LNCaP clone FGC (cell line): ENCODE measurements around the gene KIAA0753.
A peak's percentile ranks its signal among the peaks of the same experiment; 100 is the strongest.

ENCODE experiments used
- DNase-seq: peaks from one replicate; pipeline ENCODE4 v3.0.0-alpha.2; 2011; ENCODE audit warnings: low read depth
- H3K4me3 ChIP-seq: 2 replicates; pipeline ENCODE4 v1.5.1; 2011; ENCODE audit warnings: mild to moderate bottlenecking, low read depth, low read length, control low read depth
- CTCF ChIP-seq: IDR thresholded peaks from 2 replicates; pipeline ENCODE4 v1.5.1; 2012; ENCODE audit warnings: mild to moderate bottlenecking; ENCODE audit not compliant: control insufficient read depth, insufficient read depth; ENCODE audit errors: extremely low read depth

Gene KIAA0753

DNA sequence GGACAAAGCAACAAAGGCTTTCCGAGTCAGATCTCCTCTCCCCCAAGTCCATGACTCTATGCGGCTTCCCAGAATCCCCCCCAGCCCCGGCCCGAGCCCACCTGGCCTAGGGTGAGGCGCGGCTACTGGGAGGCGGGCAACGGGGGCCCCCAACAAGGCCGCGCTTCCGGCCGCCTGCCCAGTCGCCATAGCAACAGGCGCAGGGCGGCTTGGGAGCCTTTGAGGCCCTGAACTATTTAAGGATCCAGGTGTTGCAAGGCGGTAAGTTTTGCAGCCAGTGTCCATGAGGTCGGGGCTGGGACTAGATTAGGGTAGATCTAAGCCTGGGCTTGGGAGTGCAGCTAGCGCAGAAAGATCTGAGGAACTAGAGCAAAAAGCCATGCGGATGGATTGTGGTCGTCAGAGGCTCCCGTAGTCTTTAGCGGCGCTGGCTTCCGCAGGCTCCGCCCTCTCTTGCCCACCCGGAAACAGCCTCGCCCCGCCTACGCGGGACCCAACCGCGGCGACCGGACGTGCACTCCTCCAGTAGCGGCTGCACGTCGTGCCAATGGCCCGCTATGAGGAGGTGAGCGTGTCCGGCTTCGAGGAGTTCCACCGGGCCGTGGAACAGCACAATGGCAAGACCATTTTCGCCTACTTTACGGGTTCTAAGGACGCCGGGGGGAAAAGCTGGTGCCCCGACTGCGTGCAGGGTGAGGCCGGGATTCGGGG lies at the start of gene KIAA0753, which contains the start of gene TXNDC17:
TSS of gene KIAA0753 (minus strand) at position 176 of the 711 bp plus-strand sequence. CDS start 5,608 bp downstream, outside the sequence.
TSS of gene TXNDC17 (plus strand) at position 525 of the 711 bp plus-strand sequence. CDS start at position 548, 23 bp downstream.
- TF ChIP-seq CTCF = no peak
- H3K4me3 ChIP-seq = peak within 1 kb of the TSS; percentile 93
- peak; percentile 56 for DNase-seq

GRCh38 chr17:6688944-6689343 lies 48.4 kb upstream of the KIAA0753 start:
- no peak overlapping the region for H3K4me3 ChIP-seq
- TF ChIP-seq CTCF = no peak
- DNase-seq = no peak

GRCh38 chr17:6686026-6686425 lies 45.5 kb upstream of the KIAA0753 start:
- peak; percentile 60 for DNase-seq
- TF ChIP-seq CTCF = no peak
- H3K4me3 ChIP-seq = no peak overlapping the region

GRCh38 chr17:6684881-6685767 lies 44.6 kb upstream of the KIAA0753 start:
- no peak for TF ChIP-seq CTCF
- H3K4me3 ChIP-seq = no peak overlapping the region
- no peak for DNase-seq

DNA sequence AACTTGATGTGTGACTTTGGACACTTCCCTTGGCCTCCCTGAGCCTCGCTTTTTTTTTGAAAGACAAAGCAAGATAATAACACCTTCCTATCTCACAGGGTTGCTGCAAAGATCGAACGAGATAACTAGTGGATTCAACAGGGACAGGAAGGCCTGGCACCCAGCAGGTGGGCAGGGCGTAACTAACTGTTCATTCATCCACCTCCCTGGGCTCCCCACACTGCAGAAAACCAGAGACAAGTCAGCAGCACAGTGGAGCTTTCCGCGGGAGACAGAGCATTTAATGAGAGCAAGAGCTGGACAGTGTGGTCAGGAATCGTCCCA lies 43.9 kb upstream of the KIAA0753 start:
- no peak overlapping the region for H3K4me3 ChIP-seq
- no peak for DNase-seq
- no peak for TF ChIP-seq CTCF

DNA sequence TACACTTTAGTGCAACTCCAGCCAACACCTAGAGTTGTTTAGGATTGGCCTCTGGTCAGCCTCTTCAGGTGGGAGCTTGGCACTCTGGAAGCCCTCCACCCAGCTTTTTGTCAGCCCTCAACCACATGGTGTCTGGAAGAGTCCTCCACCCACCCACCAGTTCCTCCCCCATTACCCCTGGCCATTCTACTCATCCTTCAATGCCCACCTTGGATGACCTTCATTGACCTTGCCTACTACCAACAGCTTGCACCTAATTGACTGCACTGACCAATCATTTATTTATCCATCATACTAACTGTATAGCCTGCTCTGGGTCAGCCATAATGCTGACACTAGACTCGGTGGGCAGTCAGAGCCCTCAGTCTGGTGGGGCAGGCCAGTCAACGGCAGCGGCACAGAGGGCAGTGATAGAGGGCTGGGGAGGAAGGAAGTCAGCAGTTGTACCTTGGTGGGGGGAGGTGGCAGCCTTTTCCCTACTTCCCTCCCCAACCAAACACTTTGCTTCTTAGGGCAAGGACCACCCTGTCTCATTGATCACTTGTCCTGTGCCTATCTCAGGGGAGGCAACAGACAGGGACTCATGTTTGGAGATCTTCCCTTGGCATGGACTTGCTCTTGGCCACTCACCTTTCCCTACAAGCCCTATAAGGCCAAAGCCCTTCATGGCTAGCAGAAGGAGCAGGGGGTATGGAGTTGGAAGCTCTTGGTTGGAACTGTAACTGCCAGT lies 43.4 kb upstream of the KIAA0753 start:
- TF ChIP-seq CTCF = no peak
- no peak overlapping the region for H3K4me3 ChIP-seq
- DNase-seq = no peak
